Trophoblast cell (in vitro differentiated cells and primary cell): ENCODE measurements around the gene TFB1M.

Source experiments
- DNase-seq, 2 donors: peaks; one replicate each; pipeline ENCODE4 v3.0.0-alpha.2; 2016
- H2AFZ ChIP-seq: 2 replicates; pipeline ENCODE4 v1.6.1; 2013; ENCODE audit warnings: low read length, moderate library complexity, mild to moderate bottlenecking; ENCODE audit not compliant: insufficient read depth, poor library complexity
- H2AK5ac ChIP-seq: 2 replicates; pipeline ENCODE4 v1.6.1; 2013; ENCODE audit warnings: mild to moderate bottlenecking, low read length
- H2BK120ac ChIP-seq: 2 replicates; pipeline ENCODE4 v1.6.1; 2013; ENCODE audit warnings: low read length, mild to moderate bottlenecking, moderate library complexity; ENCODE audit not compliant: insufficient read depth, poor library complexity
- H2BK12ac ChIP-seq: 2 replicates; pipeline ENCODE4 v1.6.1; 2013; ENCODE audit warnings: mild to moderate bottlenecking, low read length, moderate library complexity
- H2BK5ac ChIP-seq: 2 replicates; pipeline ENCODE4 v1.6.1; 2013; ENCODE audit warnings: low read length, low read depth, moderate library complexity, mild to moderate bottlenecking; ENCODE audit not compliant: poor library complexity
- H3K14ac ChIP-seq: 2 replicates; pipeline ENCODE4 v1.6.1; 2013; ENCODE audit warnings: mild to moderate bottlenecking, low read length
- H3K18ac ChIP-seq: 2 replicates; pipeline ENCODE4 v1.6.1; 2013; ENCODE audit warnings: mild to moderate bottlenecking, low read length
- H3K23ac ChIP-seq: 2 replicates; pipeline ENCODE4 v1.6.1; 2013; ENCODE audit warnings: low read length
- H3K27ac ChIP-seq: 2 replicates; pipeline ENCODE4 v1.5.1; 2013; ENCODE audit warnings: low read depth, mild to moderate bottlenecking, inconsistent platforms, low read length, moderate library complexity
- H3K27me3 ChIP-seq: 2 replicates; pipeline ENCODE4 v1.6.1; 2013; ENCODE audit warnings: inconsistent platforms, mild to moderate bottlenecking, low read length, moderate library complexity; ENCODE audit not compliant: insufficient read depth
- H3K36me3 ChIP-seq, 2 experiments: 1 replicate in 1 of 2; 2 replicates in 1 of 2; pipeline ENCODE4 v1.6.1; 2013; ENCODE audit warnings: low read length in 2 of 2, mild to moderate bottlenecking in 2 of 2, moderate library complexity in 1 of 2; ENCODE audit not compliant: insufficient read depth in 2 of 2, control insufficient read depth in 1 of 2
- H3K4ac ChIP-seq: 2 replicates; pipeline ENCODE4 v1.6.1; 2013; ENCODE audit warnings: low read depth, mild to moderate bottlenecking, low read length, moderate library complexity
- H3K4me1 ChIP-seq, 2 experiments: 1 replicate in 1 of 2; 2 replicates in 1 of 2; pipeline ENCODE4 v1.6.1; 2013; ENCODE audit warnings: low read length in 2 of 2, mild to moderate bottlenecking in 2 of 2, moderate library complexity in 1 of 2; ENCODE audit not compliant: insufficient read depth in 2 of 2, control insufficient read depth in 1 of 2
- H3K4me2 ChIP-seq: 2 replicates; pipeline ENCODE4 v1.6.1; 2013; ENCODE audit warnings: inconsistent platforms, mild to moderate bottlenecking, low read length, moderate library complexity
- H3K4me3 ChIP-seq: 2 replicates; pipeline ENCODE4 v1.5.1; 2013; ENCODE audit warnings: mild to moderate bottlenecking, low read depth, low read length, inconsistent platforms
- H3K79me1 ChIP-seq: one replicate; pipeline ENCODE4 v1.6.1; 2013; ENCODE audit warnings: low read length
- H3K79me2 ChIP-seq: 2 replicates; pipeline ENCODE4 v1.6.1; 2013; ENCODE audit warnings: low read length, mild to moderate bottlenecking; ENCODE audit not compliant: control insufficient read depth, insufficient read depth, poor library complexity
- H3K9ac ChIP-seq: 2 replicates; pipeline ENCODE4 v1.6.1; 2013; ENCODE audit warnings: mild to moderate bottlenecking, low read length
- H3K9me3 ChIP-seq: 2 replicates; pipeline ENCODE4 v1.6.1; 2013; ENCODE audit warnings: low read depth, mild to moderate bottlenecking, control low read depth, inconsistent platforms, low read length; ENCODE audit not compliant: insufficient read depth
- H4K12ac ChIP-seq: 2 replicates; pipeline ENCODE4 v1.6.1; 2013; ENCODE audit warnings: low read depth, mild to moderate bottlenecking, low read length, moderate library complexity
- H4K8ac ChIP-seq: 2 replicates; pipeline ENCODE4 v1.6.1; 2013; ENCODE audit warnings: low read depth, mild to moderate bottlenecking, low read length, moderate library complexity
- H4K91ac ChIP-seq: one replicate; pipeline ENCODE4 v1.6.1; 2013; ENCODE audit warnings: low read depth, mild to moderate bottlenecking, low read length, moderate library complexity
- WGBS: extraction: QIAGEN DNeasy Blood & Tissue Kit; methylation state at CpG from one replicate; pipeline ENCODE4 v1.1.7; 2013; ENCODE audit warnings: missing lambda C conversion rate; ENCODE audit not compliant: insufficient read length, insufficient coverage; ENCODE audit errors: extremely low coverage; 5-methylcytosine and 5-hydroxymethylcytosine counted together

Gene TFB1M

GRCh38 chr6:155246825-155247224, 67.5 kb downstream of the TFB1M start:
- Histone ChIP-seq H3K4ac (no peak overlapping the region), H3K79me1 (no peaks in the 10 kb centered on the region), H4K12ac (no peak overlapping the region), H3K18ac (no peak overlapping the region), H2BK120ac (no peak overlapping the region), H2BK5ac (no peak overlapping the region), H3K4me2 (no peak overlapping the region), H2AFZ (no peak overlapping the region), H3K9ac (no peak overlapping the region), H3K4me3 (no peak overlapping the region), H3K27ac (no peak overlapping the region), H2BK12ac (no peak overlapping the region), H3K4me1 (peaks cover 5 to 7% of the 10 kb centered on the region in 2 experiments), H3K27me3 (no peaks in the 10 kb centered on the region), H3K9me3 (peaks cover 1% of the 10 kb centered on the region), H3K23ac (no peak overlapping the region), H3K14ac (no peak overlapping the region), H3K79me2 (no peaks in the 10 kb centered on the region), H2AK5ac (no peak overlapping the region), H4K8ac (no peak overlapping the region), H3K36me3 (no peaks in the 10 kb centered on the region), H4K91ac (no peak overlapping the region)
- no peak for DNase-seq
- WGBS = no CpG with 5 or more reads among the region's 2 CpGs

GRCh38 chr6:155245831-155246230, 68.5 kb downstream of the TFB1M start:
- Histone ChIP-seq H3K9ac (no peak overlapping the region), H3K79me2 (no peaks in the 10 kb centered on the region), H2BK5ac (no peak overlapping the region), H3K14ac (no peak overlapping the region), H4K12ac (no peak overlapping the region), H4K91ac (no peak overlapping the region), H3K4me3 (no peak overlapping the region), H3K36me3 (no peaks in the 10 kb centered on the region), H3K23ac (no peak overlapping the region), H3K18ac (no peak overlapping the region), H3K27me3 (no peaks in the 10 kb centered on the region), H3K27ac (no peak overlapping the region), H3K4me2 (no peak overlapping the region), H2AK5ac (no peak overlapping the region), H2AFZ (no peak overlapping the region), H2BK120ac (no peak overlapping the region), H3K4me1 (peaks cover 5 to 7% of the 10 kb centered on the region in 2 experiments), H2BK12ac (no peak overlapping the region), H3K4ac (no peak overlapping the region), H3K79me1 (no peaks in the 10 kb centered on the region), H4K8ac (no peak overlapping the region), H3K9me3 (peaks cover 3% of the 10 kb centered on the region)
- no CpG with 5 or more reads among the region's 3 CpGs for WGBS
- no peak for DNase-seq

GRCh38 chr6:155245193-155245592, 69.1 kb downstream of the TFB1M start:
- H3K27ac ChIP-seq = no peak overlapping the region
- peaks cover 5 to 7% of the 10 kb centered on the region in 2 experiments for H3K4me1 ChIP-seq
- no peaks in the 10 kb centered on the region for H3K79me2 ChIP-seq
- H3K9ac ChIP-seq = no peak overlapping the region
- H3K18ac ChIP-seq = no peak overlapping the region
- H3K27me3 ChIP-seq = no peaks in the 10 kb centered on the region
- no peak overlapping the region for H4K12ac ChIP-seq
- H2AK5ac ChIP-seq = no peak overlapping the region
- H2BK12ac ChIP-seq = no peak overlapping the region
- H2BK5ac ChIP-seq = no peak overlapping the region
- no peak overlapping the region for H2BK120ac ChIP-seq
- no peak overlapping the region for H4K91ac ChIP-seq
- H2AFZ ChIP-seq = no peak overlapping the region
- H4K8ac ChIP-seq = no peak overlapping the region
- WGBS = no CpG with 5 or more reads among the region's 7 CpGs
- H3K4me3 ChIP-seq = no peak overlapping the region
- no peak overlapping the region for H3K23ac ChIP-seq
- H3K36me3 ChIP-seq = no peaks in the 10 kb centered on the region
- no peak overlapping the region for H3K4ac ChIP-seq
- no peak for DNase-seq
- H3K79me1 ChIP-seq = no peaks in the 10 kb centered on the region
- no peak overlapping the region for H3K14ac ChIP-seq
- peaks cover 3% of the 10 kb centered on the region for H3K9me3 ChIP-seq
- no peak overlapping the region for H3K4me2 ChIP-seq

- Histone ChIP-seq H3K18ac (no peak overlapping the region), H3K27ac (no peak overlapping the region), H3K79me1 (no peaks in the 10 kb centered on the region), H3K27me3 (no peaks in the 10 kb centered on the region), H4K91ac (no peak overlapping the region), H3K4me3 (no peak overlapping the region), H2AFZ (no peak overlapping the region), H3K4me2 (no peak overlapping the region), H4K8ac (no peak overlapping the region), H3K4me1 (peaks cover 5 to 7% of the 10 kb centered on the region in 2 experiments), H3K9ac (no peak overlapping the region), H2BK120ac (no peak overlapping the region), H2BK5ac (no peak overlapping the region), H4K12ac (no peak overlapping the region), H2AK5ac (no peak overlapping the region), H3K36me3 (no peaks in the 10 kb centered on the region), H3K23ac (no peak overlapping the region), H2BK12ac (no peak overlapping the region), H3K9me3 (peaks cover 3% of the 10 kb centered on the region), H3K4ac (no peak overlapping the region), H3K14ac (no peak overlapping the region), H3K79me2 (no peaks in the 10 kb centered on the region)
- WGBS = no CpG with 5 or more reads among the region's 4 CpGs
- DNase-seq = no peak
Observed at GRCh38 chr6:155244434-155244833, 69.8 kb downstream of the TFB1M start.
